GM23248 (cell line): ENCODE measurements around the gene SMYD3. TPM values are rescaled to one million over a fixed set of nuclear protein-coding genes. Genes with fewer than 3 reads are reported as not detected.

ENCODE experiments used
- DNase-seq: peaks from one replicate; pipeline ENCODE4 v3.0.0-alpha.2; 2015
- H2AFZ ChIP-seq: fragments of 200-600 bp; sonication (generic); 2 replicates; pipeline ENCODE4 v1.6.1; 2016; ENCODE audit warnings: antibody characterized with exemption
- H3F3A ChIP-seq: fragments of 200-600 bp; sonication (generic); 2 replicates; pipeline ENCODE4 v1.6.1; 2016; ENCODE audit warnings: mild to moderate bottlenecking, antibody characterized with exemption, mixed run types; ENCODE audit not compliant: insufficient read depth
- H3K27ac ChIP-seq: fragments of 200-600 bp; sonication (generic); 2 replicates; pipeline ENCODE4 v1.5.1; 2016; ENCODE audit warnings: mild to moderate bottlenecking
- H3K27me3 ChIP-seq: fragments of 200-600 bp; sonication (generic); replicated peaks from 2 replicates; pipeline ENCODE4 v1.6.1; 2016; ENCODE audit warnings: mild to moderate bottlenecking; ENCODE audit not compliant: insufficient read depth
- H3K36me3 ChIP-seq: fragments of 200-600 bp; sonication (generic); 2 replicates; pipeline ENCODE4 v1.6.1; 2016; ENCODE audit warnings: low read depth, mild to moderate bottlenecking
- H3K4me1 ChIP-seq: fragments of 200-600 bp; sonication (generic); 2 replicates; pipeline ENCODE4 v1.6.1; 2016; ENCODE audit warnings: mild to moderate bottlenecking; ENCODE audit not compliant: insufficient read depth
- H3K4me2 ChIP-seq: fragments of 200-600 bp; sonication (generic); one replicate; pipeline ENCODE4 v1.6.1; 2016; ENCODE audit warnings: mild to moderate bottlenecking; ENCODE audit not compliant: unreplicated experiment
- H3K4me3 ChIP-seq: fragments of 200-600 bp; sonication (generic); 2 replicates; pipeline ENCODE4 v1.5.1; 2016; ENCODE audit warnings: mild to moderate bottlenecking
- H3K79me2 ChIP-seq: fragments of 200-600 bp; sonication (generic); 2 replicates; pipeline ENCODE4 v1.6.1; 2016; ENCODE audit warnings: mild to moderate bottlenecking; ENCODE audit not compliant: insufficient read depth
- H3K9ac ChIP-seq: fragments of 200-600 bp; sonication (generic); 2 replicates; pipeline ENCODE4 v1.6.1; 2016; ENCODE audit warnings: mild to moderate bottlenecking
- H3K9me2 ChIP-seq: fragments of 200-600 bp; sonication (generic); 2 replicates; pipeline ENCODE4 v1.6.1; 2016; ENCODE audit warnings: mixed run types, mild to moderate bottlenecking, moderate library complexity; ENCODE audit not compliant: insufficient read depth
- H3K9me3 ChIP-seq: fragments of 200-600 bp; sonication (generic); one replicate; pipeline ENCODE4 v1.6.1; 2017; ENCODE audit warnings: low read depth
- H4K20me1 ChIP-seq: fragments of 200-600 bp; sonication (generic); 2 replicates; pipeline ENCODE4 v1.6.0; 2016; ENCODE audit not compliant: insufficient read depth
- EZH2 ChIP-seq: fragments of 200-600 bp; sonication (generic); IDR thresholded peaks from 2 replicates; pipeline ENCODE4 v1.6.1; 2018; ENCODE audit warnings: antibody characterized with exemption, mild to moderate bottlenecking; ENCODE audit not compliant: insufficient read depth, poor library complexity, severe bottlenecking
- EZH2phosphoT487 ChIP-seq: fragments of 200-600 bp; sonication (generic); IDR thresholded peaks from 2 replicates; pipeline ENCODE4 v1.6.1; 2018; ENCODE audit warnings: antibody characterized with exemption, moderate library complexity, mild to moderate bottlenecking, low read depth; ENCODE audit not compliant: insufficient read depth
- WGBS, 2 experiments: methylation state at CpG; one replicate each; pipeline ENCODE4 v1.1.6; 2015 to 2017; ENCODE audit warnings: low lambda C conversion rate in 2 of 2, low coverage in 1 of 2; ENCODE audit errors: missing lambda C conversion rate in 2 of 2; 5-methylcytosine and 5-hydroxymethylcytosine counted together
- in situ Hi-C: fragments of 300-500 bp; cut with MboI; formaldehyde crosslinking; loops from 2 replicates; pipeline ENCODE4 v1.15.0; 2020
- polyA plus RNA-seq: library from polyadenylated mRNA; unstranded; fragments of >200 nt; fragmentation: Nextera tagmentation; extraction: Ambion mirVana; gene quantifications from 2 replicates; pipeline ENCODE4 v1.2.1, GENCODE V29; 2016
- total RNA-seq: library from RNA; depleted of rRNA; stranded (reverse); fragments of >200 nt; shearing (Covaris generic); gene quantifications from 2 replicates; pipeline ENCODE4 v1.2.3, GENCODE V29; 2014

The SMYD3 gene
- total and polyA plus RNA-seq, 2 experiments from 2014 or later = 32.1 to 44.8 TPM

DNA sequence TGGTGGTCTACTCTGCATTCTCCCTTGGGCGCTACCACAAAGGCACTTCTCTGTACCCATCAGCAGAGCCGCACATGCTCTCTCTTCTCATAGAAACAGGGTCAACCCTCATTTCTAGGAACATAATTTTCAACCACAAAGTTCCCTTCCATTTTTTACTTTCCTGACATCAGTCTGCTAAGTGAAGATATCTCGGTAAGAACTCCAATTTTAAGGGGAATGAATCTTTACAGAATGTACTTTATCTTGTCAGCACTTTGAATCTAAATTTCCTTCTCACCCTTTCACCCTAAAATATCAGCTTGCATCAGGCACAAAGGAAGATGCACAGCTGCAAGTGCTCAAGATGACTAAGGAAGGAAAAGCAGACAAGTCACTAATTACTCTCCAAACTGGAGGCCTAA, 545.9 kb downstream of the SMYD3 start:
- TF ChIP-seq EZH2phosphoT487 = no peak
- TF ChIP-seq EZH2 = no peak
- in situ Hi-C loops = no loop called here
- Histone ChIP-seq H3K27me3 (no peaks in the 10 kb centered on the region), H2AFZ (no peak overlapping the region), H3K4me2 (no peak overlapping the region), H3K79me2 (no peaks in the 10 kb centered on the region), H3K9me3 (no peaks in the 10 kb centered on the region), H3K4me1 (peaks cover 10% of the 10 kb centered on the region; the same call in 1 of the 2 replicates), H3K9ac (no peak overlapping the region), H3K4me3 (no peak overlapping the region), H3K36me3 (no peaks in the 10 kb centered on the region), H3K9me2 (no peaks in the 10 kb centered on the region), H4K20me1 (no peaks in the 10 kb centered on the region), H3F3A (peaks cover 10% of the 10 kb centered on the region; the same call in 1 of the 2 replicates), H3K27ac (no peak overlapping the region)
- WGBS, 2 experiments = 74 to 82% methylated on average over 3 of the region's 3 CpGs
- peak; percentile 48 for DNase-seq

DNA sequence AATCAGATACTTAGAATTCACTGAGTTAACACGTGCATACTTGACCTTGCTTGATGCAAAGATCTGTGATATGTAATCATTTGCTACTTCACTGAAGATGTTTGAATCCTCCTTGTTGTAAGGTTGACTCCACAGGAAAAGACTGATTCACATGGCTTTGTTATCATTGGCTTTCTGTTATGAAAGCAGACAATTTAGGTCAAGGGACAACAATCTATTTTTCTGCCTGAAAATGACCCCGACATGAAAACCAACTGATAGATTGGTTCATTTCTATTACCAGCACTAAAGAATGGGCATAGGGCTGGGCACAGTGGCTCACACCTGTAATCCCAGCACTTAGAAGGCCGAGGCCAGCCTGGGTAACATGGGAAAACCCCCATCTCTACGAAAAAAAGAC, 546.9 kb downstream of the SMYD3 start:
- Histone ChIP-seq H3F3A (peaks cover 10% of the 10 kb centered on the region; the same call in 1 of the 2 replicates), H3K27me3 (no peaks in the 10 kb centered on the region), H3K4me2 (no peak overlapping the region), H3K9ac (no peak overlapping the region), H4K20me1 (no peaks in the 10 kb centered on the region), H3K27ac (no peak overlapping the region), H3K4me1 (peaks cover 10% of the 10 kb centered on the region; the same call in 1 of the 2 replicates), H3K4me3 (no peak overlapping the region), H3K9me2 (no peaks in the 10 kb centered on the region), H3K9me3 (no peaks in the 10 kb centered on the region), H3K36me3 (no peaks in the 10 kb centered on the region), H2AFZ (no peak overlapping the region), H3K79me2 (no peaks in the 10 kb centered on the region)
- in situ Hi-C loops = no loop called here
- DNase-seq = no peak
- no peak for TF ChIP-seq EZH2phosphoT487
- no peak for TF ChIP-seq EZH2
- 79 to 82% methylated on average over 4 of the region's 4 CpGs for WGBS, 2 experiments

DNA sequence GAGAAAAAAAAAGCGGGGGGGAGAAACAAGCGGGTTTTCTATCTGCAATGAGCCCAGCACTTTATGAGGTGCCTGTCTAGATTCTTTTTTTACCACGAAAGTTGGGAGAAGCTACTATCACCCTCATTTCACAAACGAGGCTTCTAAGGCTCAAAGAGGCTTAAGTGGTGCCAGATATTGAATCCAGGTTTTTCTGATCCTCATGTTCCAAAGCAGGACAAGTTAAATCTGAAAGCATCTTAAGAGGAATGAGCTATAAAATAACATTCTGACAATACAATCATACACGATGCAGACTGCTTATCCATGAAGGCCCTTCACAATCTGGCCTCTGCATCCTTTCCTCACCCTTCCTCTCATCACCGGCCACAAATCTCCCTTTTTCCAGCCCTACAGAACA, 549.1 kb downstream of the SMYD3 start:
- DNase-seq = no peak
- peaks cover 10% of the 10 kb centered on the region; the same call in 1 of the 2 replicates for H3F3A ChIP-seq
- no peaks in the 10 kb centered on the region for H3K27me3 ChIP-seq
- in situ Hi-C loops = no loop called here
- H3K27ac ChIP-seq = no peak overlapping the region
- WGBS, 2 experiments = 85 to 91% methylated on average over 6 of the region's 6 CpGs
- no peaks in the 10 kb centered on the region for H3K79me2 ChIP-seq
- no peak overlapping the region for H3K9ac ChIP-seq
- H3K4me3 ChIP-seq = no peak overlapping the region
- TF ChIP-seq EZH2 = no peak
- no peak for TF ChIP-seq EZH2phosphoT487
- H4K20me1 ChIP-seq = no peaks in the 10 kb centered on the region
- H3K9me2 ChIP-seq = no peaks in the 10 kb centered on the region
- no peaks in the 10 kb centered on the region for H3K36me3 ChIP-seq
- peaks cover 15% of the 10 kb centered on the region for H3K4me1 ChIP-seq
- no peak overlapping the region for H3K4me2 ChIP-seq
- H3K9me3 ChIP-seq = no peaks in the 10 kb centered on the region
- H2AFZ ChIP-seq = no peak overlapping the region

DNA sequence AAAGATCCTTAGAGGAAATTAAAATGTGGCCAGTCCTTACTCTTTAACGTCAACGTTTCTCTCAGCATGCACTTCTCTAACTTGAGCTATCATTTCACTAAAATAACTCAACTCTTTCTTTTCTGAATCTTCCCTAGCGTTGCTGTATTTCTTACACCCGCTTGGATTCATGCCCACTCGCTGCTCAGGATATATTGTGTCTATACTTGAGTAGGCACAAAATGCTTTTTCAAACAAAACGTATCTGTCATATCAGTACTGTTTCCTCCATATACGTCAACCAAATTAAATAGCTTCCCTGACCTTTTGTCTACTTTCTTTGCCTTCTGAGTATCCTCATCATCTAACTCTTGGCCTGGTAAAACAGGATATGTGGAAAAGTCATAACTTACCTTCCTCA, 549.7 kb downstream of the SMYD3 start:
- Histone ChIP-seq H3K27ac (no peak overlapping the region), H3K9me2 (no peaks in the 10 kb centered on the region), H3K9me3 (no peaks in the 10 kb centered on the region), H3K36me3 (no peaks in the 10 kb centered on the region), H3K4me1 (peaks cover 18% of the 10 kb centered on the region), H3K27me3 (no peaks in the 10 kb centered on the region), H4K20me1 (no peaks in the 10 kb centered on the region), H2AFZ (no peak overlapping the region), H3K79me2 (no peaks in the 10 kb centered on the region), H3K4me3 (no peak overlapping the region), H3F3A (peaks cover 10% of the 10 kb centered on the region; the same call in 1 of the 2 replicates), H3K9ac (no peak overlapping the region), H3K4me2 (no peak overlapping the region)
- WGBS, 2 experiments = 95% methylated on average over 7 of the region's 7 CpGs
- TF ChIP-seq EZH2phosphoT487 (no peak), EZH2 (no peak)
- DNase-seq = no peak
- in situ Hi-C loops = no loop called here

DNA sequence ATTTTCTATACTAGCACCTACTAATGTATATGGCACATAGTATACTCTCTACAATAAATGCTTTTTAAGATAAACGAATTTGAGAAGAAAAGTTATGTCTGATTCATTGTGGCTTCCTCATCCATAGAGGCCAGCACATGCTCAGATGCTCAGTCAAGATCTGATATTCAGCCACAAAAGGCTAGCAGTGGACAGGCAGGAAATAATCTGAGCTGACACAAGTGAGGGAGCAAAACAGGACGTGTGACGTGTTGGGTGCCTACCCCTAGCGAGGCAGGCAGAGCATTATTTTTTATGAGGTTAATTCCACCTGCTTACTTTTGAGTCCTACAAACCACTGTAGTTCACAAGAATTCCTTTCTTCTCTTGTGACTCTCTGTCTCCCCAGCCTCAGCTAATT, 550.9 kb downstream of the SMYD3 start:
- no peak overlapping the region for H3K4me2 ChIP-seq
- no peaks in the 10 kb centered on the region for H3K9me2 ChIP-seq
- in situ Hi-C loops = no loop called here
- 80 to 83% methylated on average over 4 of the region's 4 CpGs for WGBS, 2 experiments
- H3K27ac ChIP-seq = no peak overlapping the region
- peaks cover 13% of the 10 kb centered on the region for H3K4me1 ChIP-seq
- H3K9ac ChIP-seq = no peak overlapping the region
- H3K27me3 ChIP-seq = no peaks in the 10 kb centered on the region
- TF ChIP-seq EZH2 (no peak), EZH2phosphoT487 (no peak)
- no peak for DNase-seq
- H2AFZ ChIP-seq = no peak overlapping the region
- no peaks in the 10 kb centered on the region for H3K9me3 ChIP-seq
- H3F3A ChIP-seq = peaks cover 5% of the 10 kb centered on the region; the same call in 1 of the 2 replicates
- no peaks in the 10 kb centered on the region for H3K79me2 ChIP-seq
- no peak overlapping the region for H3K4me3 ChIP-seq
- no peaks in the 10 kb centered on the region for H3K36me3 ChIP-seq
- no peaks in the 10 kb centered on the region for H4K20me1 ChIP-seq
